Measurements from ENCODE around the gene LRTM1. TPM values are rescaled to one million over a fixed set of nuclear protein-coding genes. Genes with fewer than 3 reads are reported as not detected.

LRTM1 gene
- total RNA-seq, 4 donors from 2014 or later = not detected

DNA sequence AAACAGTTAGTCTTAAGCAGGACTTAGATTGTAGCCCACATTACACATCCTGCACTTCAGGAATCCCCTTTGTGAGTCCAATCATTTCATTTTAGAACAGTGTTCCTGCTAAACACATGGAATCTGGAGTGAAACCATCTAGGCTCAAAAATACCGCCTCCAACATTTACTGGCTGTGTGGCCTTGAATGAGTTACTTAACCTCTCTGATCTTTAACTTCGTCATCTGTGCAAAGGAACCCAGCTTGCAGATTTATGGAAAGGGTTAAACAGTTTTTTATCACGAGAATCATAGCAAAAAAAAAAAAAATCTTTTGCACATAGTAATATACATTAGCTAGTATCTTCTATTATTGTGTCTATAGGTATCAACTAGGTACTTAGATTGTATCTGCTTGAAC lies 8.0 kb upstream of the LRTM1 start:
- intact Hi-C loops (cut with DNase I) = no loop called here
- no peaks in the 10 kb centered on the region for H3K36me3 ChIP-seq
- no peaks in the 10 kb centered on the region for H3K27me3 ChIP-seq
- H3K4me1 ChIP-seq = no peaks in the 10 kb centered on the region
- no peak overlapping the region for H3K4me3 ChIP-seq
- H3K27ac ChIP-seq = no peak overlapping the region
- 82 to 83% methylated on average over 3 of the region's 3 CpGs for WGBS, 2 donors
- TF ChIP-seq, protein P1, sequence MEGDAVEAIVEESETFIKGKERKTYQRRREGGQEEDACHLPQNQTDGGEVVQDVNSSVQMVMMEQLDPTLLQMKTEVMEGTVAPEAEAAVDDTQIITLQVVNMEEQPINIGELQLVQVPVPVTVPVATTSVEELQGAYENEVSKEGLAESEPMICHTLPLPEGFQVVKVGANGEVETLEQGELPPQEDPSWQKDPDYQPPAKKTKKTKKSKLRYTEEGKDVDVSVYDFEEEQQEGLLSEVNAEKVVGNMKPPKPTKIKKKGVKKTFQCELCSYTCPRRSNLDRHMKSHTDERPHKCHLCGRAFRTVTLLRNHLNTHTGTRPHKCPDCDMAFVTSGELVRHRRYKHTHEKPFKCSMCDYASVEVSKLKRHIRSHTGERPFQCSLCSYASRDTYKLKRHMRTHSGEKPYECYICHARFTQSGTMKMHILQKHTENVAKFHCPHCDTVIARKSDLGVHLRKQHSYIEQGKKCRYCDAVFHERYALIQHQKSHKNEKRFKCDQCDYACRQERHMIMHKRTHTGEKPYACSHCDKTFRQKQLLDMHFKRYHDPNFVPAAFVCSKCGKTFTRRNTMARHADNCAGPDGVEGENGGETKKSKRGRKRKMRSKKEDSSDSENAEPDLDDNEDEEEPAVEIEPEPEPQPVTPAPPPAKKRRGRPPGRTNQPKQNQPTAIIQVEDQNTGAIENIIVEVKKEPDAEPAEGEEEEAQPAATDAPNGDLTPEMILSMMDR (IDR thresholded peaks at IDR 0.05) = no peak
- no peak for TF ChIP-seq POLR2A (IDR thresholded peaks at IDR 0.05)
- no peak for DNase-seq
- no peaks in the 10 kb centered on the region for H3K9me3 ChIP-seq

DNA sequence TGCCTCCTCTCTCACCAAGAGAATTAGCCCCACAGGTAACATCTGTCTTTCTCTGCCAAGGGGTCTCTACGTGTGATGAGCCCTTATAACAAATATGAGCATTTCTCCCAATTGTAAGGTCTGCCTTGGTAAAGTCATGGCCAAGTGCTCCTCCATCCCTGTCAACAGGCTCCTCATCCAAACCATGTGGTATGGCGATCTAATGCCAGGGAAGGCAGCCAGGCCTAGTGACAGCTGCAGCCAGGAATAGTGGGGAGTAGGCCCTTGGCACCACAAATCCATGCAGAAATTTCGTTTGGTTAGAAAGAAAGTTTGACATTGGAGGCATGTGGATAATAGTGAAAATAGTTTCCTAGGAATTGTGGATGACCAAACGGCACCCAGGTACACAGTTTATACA lies 4.7 kb upstream of the LRTM1 start:
- 68 to 71% methylated on average over 3 to 4 of the region's 4 CpGs for WGBS, 2 donors
- H3K9me3 ChIP-seq = no peaks in the 10 kb centered on the region
- H3K36me3 ChIP-seq = no peaks in the 10 kb centered on the region
- no peak for TF ChIP-seq POLR2A (IDR thresholded peaks at IDR 0.05)
- TF ChIP-seq, protein P1 (IDR thresholded peaks at IDR 0.05) = no peak
- H3K4me3 ChIP-seq = no peak overlapping the region
- H3K27ac ChIP-seq = no peak overlapping the region
- H3K27me3 ChIP-seq = no peaks in the 10 kb centered on the region
- no peak for DNase-seq
- H3K4me1 ChIP-seq = no peaks in the 10 kb centered on the region
- intact Hi-C loops (cut with DNase I) = no loop called here

DNA sequence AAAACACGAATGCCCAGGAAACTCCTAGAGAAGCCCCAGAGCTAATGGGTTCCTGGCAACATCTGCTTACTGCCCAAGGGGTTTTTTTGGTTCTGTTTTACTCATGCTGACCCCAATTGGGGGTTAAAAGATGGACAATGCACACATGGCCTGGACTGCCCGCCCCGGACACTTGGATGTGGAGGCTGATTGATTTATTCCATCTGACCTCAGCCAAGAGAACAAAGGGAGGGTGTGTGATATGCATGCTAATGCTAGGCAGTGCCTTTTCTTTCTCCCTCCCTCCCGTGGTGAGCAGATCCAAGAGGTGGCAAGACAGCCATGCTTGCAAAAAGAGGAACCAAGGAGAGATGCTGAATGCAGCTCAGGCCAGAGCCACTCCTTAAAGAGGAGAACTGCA lies 3.3 kb upstream of the LRTM1 start:
- no peak for DNase-seq
- Histone ChIP-seq H3K4me1 (no peaks in the 10 kb centered on the region), H3K27me3 (no peaks in the 10 kb centered on the region), H3K27ac (no peak overlapping the region), H3K9me3 (no peaks in the 10 kb centered on the region), H3K36me3 (no peaks in the 10 kb centered on the region), H3K4me3 (no peak overlapping the region)
- intact Hi-C loops (cut with DNase I) = no loop called here
- TF ChIP-seq POLR2A (IDR thresholded peaks at IDR 0.05) = no peak
- TF ChIP-seq, protein P1 (IDR thresholded peaks at IDR 0.05) = no peak
- WGBS, 2 donors = 57 to 67% methylated on average over 2 to 4 of the region's 4 CpGs

DNA sequence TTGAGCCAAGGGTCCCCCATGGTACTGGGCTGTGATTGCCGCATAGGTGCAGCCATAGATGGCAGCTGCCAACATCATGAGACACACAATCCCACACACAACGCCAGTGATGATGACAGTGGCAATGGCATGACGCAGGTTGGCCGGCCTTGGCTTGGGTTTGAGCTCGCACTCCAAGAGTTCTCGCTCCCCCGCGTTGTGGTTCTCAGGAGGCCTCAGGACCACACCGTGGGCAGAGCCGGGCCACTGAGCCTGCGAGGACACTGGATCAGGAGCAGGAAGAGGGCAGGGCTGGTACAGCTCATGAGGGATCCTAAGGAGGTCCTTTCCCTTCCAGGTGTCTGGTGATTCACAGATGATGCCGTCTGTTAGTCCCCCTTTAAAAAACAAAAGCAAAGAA lies 9.3 kb downstream of the LRTM1 start:
- Histone ChIP-seq H3K9me3 (no peaks in the 10 kb centered on the region), H3K36me3 (no peaks in the 10 kb centered on the region), H3K4me3 (no peak overlapping the region), H3K27me3 (no peaks in the 10 kb centered on the region), H3K4me1 (no peaks in the 10 kb centered on the region), H3K27ac (no peak overlapping the region)
- no peak for DNase-seq
- TF ChIP-seq, protein P1 (IDR thresholded peaks at IDR 0.05) = no peak
- TF ChIP-seq POLR2A (IDR thresholded peaks at IDR 0.05) = no peak
- intact Hi-C loops (cut with DNase I) = no loop called here
- 90 to 94% methylated on average over 1 to 12 of the region's 12 CpGs for WGBS, 2 donors

DNA sequence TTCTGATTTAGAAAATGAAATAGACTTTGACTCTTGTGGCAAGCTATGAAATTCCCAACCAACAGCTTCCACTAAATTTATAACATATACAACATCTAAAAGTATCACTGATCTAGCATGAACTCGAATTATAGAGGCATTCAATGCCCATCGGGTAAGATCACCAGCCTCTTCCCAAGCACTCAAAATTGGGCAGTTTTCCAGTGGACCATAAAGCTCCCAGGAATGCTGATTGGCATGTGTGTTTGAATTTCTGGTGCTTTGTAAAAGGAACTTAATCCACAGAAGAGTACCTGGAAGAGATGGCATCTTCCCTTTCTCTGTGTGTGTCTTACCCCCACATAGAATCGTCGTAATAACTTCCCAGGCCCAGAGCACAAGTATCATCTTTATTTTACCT lies 10.0 kb downstream of the LRTM1 start:
- intact Hi-C loops (cut with DNase I) = no loop called here
- Histone ChIP-seq H3K27me3 (no peaks in the 10 kb centered on the region), H3K4me3 (no peak overlapping the region), H3K36me3 (no peaks in the 10 kb centered on the region), H3K9me3 (no peaks in the 10 kb centered on the region), H3K4me1 (no peaks in the 10 kb centered on the region), H3K27ac (no peak overlapping the region)
- no peak for DNase-seq
- WGBS, 2 donors = 76 to 77% methylated on average over 4 of the region's 4 CpGs
- no peak for TF ChIP-seq POLR2A (IDR thresholded peaks at IDR 0.05)
- TF ChIP-seq, protein P1 (IDR thresholded peaks at IDR 0.05) = no peak
